ENCODE measurements around the gene TMEM109.

- TF ChIP-seq E2F5 (CRISPR knock-in tag; IDR thresholded peaks at IDR 0.05): no peak
- TF ChIP-seq ETV6 (CRISPR knock-in tag; IDR thresholded peaks at IDR 0.05): no peak
- TF ChIP-seq CTCF (IDR thresholded peaks at IDR 0.05): no peak
- TF ChIP-seq CBFB (CRISPR knock-in tag; IDR thresholded peaks at IDR 0.05; ENCODE audit: low read depth): no peak
Measured at GRCh38 chr11:60952742-60953170, 38.8 kb downstream of the TMEM109 start.
